Skeletal muscle satellite cell (primary cell): ENCODE data around the gene TSPAN7.

Experiments
- H3K27me3 ChIP-seq: 2 replicates; pipeline ENCODE4 v1.7.0; 2013; ENCODE audit warnings: low read length; ENCODE audit not compliant: control insufficient read depth, insufficient read depth
- H3K36me3 ChIP-seq: 2 replicates; pipeline ENCODE4 v1.7.0; 2013; ENCODE audit warnings: mild to moderate bottlenecking, control low read depth, low read length; ENCODE audit not compliant: insufficient read depth
- H3K4me1 ChIP-seq: 2 replicates; pipeline ENCODE4 v1.7.0; 2013; ENCODE audit warnings: low read length; ENCODE audit not compliant: control insufficient read depth, insufficient read depth
- H3K4me2 ChIP-seq: 2 replicates; pipeline ENCODE4 v1.7.0; 2013; ENCODE audit warnings: mild to moderate bottlenecking, low read length
- H3K4me3 ChIP-seq: 2 replicates; pipeline ENCODE4 v1.7.0; 2013; ENCODE audit warnings: low read length
- H3K9ac ChIP-seq: 2 replicates; pipeline ENCODE4 v1.7.0; 2013; ENCODE audit warnings: mild to moderate bottlenecking, low read depth, low read length, moderate library complexity
- H3K9me3 ChIP-seq: replicated peaks from 2 replicates; pipeline ENCODE4 v1.7.0; 2013; ENCODE audit warnings: mild to moderate bottlenecking, control low read depth, low read length

Gene TSPAN7

DNA sequence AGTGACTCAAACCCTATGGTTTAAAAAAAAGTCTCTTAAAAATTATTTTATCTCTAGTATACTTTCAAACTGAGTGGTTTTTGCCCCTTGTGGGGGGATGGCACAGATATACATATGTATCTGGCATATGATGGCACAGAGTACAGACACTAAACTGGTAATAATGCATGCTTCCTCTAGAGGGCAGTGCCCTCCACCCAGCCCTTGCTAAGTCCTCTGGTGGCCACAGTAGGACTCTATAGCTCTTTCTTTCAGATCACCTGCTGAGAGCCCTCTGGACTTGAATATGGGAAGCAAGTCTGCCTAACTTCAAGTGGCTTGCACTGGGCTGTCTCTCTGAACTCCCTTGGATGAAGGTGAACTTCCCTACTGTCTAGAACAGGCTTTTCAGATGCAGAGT lies 66.3 kb downstream of the TSPAN7 start:
- no peaks in the 10 kb centered on the region for H3K9me3 ChIP-seq
- H3K4me1 ChIP-seq: no peaks in the 10 kb centered on the region
- H3K36me3 ChIP-seq: no peaks in the 10 kb centered on the region
- H3K9ac ChIP-seq: no peak overlapping the region
- no peak overlapping the region for H3K4me3 ChIP-seq
- H3K27me3 ChIP-seq: peaks cover 5% of the 10 kb centered on the region
- H3K4me2 ChIP-seq: no peak overlapping the region

- H3K36me3 ChIP-seq: no peaks in the 10 kb centered on the region
- H3K4me2 ChIP-seq: no peak overlapping the region
- peaks cover 5% of the 10 kb centered on the region for H3K27me3 ChIP-seq
- H3K4me1 ChIP-seq: no peaks in the 10 kb centered on the region
- no peak overlapping the region for H3K9ac ChIP-seq
- no peaks in the 10 kb centered on the region for H3K9me3 ChIP-seq
- no peak overlapping the region for H3K4me3 ChIP-seq
These were observed 67.2 kb downstream of the TSPAN7 start for GRCh38 chrX:38628587-38628986.

GRCh38 chrX:38632516-38632915 lies 71.2 kb downstream of the TSPAN7 start:
- Histone ChIP-seq H3K36me3 (no peaks in the 10 kb centered on the region), H3K9me3 (no peaks in the 10 kb centered on the region), H3K27me3 (no peaks in the 10 kb centered on the region), H3K9ac (no peak overlapping the region), H3K4me3 (no peak overlapping the region), H3K4me2 (no peak overlapping the region), H3K4me1 (no peaks in the 10 kb centered on the region)

DNA sequence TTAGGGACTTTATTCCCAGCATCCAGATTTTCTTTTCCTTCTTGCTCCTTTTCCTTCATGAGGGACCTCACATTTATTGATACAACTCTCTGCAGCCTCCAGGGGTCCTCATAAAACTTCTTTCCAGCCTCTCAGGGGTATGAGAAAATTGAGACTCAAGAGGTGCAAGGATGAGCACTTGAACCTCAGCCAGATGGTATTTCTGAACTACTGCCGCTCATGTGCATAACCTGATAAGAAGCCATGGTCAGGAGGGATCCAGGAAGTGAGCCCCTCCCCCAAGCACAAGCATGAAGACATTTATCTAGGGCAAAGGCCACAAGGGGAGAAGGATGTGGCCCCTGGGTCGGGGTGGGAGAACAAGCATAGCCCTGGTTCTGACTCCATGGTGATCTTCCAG lies 73.3 kb downstream of the TSPAN7 start:
- Histone ChIP-seq H3K4me3 (no peak overlapping the region), H3K4me1 (no peaks in the 10 kb centered on the region), H3K36me3 (no peaks in the 10 kb centered on the region), H3K4me2 (no peak overlapping the region), H3K9ac (no peak overlapping the region), H3K9me3 (no peaks in the 10 kb centered on the region), H3K27me3 (no peaks in the 10 kb centered on the region)

DNA sequence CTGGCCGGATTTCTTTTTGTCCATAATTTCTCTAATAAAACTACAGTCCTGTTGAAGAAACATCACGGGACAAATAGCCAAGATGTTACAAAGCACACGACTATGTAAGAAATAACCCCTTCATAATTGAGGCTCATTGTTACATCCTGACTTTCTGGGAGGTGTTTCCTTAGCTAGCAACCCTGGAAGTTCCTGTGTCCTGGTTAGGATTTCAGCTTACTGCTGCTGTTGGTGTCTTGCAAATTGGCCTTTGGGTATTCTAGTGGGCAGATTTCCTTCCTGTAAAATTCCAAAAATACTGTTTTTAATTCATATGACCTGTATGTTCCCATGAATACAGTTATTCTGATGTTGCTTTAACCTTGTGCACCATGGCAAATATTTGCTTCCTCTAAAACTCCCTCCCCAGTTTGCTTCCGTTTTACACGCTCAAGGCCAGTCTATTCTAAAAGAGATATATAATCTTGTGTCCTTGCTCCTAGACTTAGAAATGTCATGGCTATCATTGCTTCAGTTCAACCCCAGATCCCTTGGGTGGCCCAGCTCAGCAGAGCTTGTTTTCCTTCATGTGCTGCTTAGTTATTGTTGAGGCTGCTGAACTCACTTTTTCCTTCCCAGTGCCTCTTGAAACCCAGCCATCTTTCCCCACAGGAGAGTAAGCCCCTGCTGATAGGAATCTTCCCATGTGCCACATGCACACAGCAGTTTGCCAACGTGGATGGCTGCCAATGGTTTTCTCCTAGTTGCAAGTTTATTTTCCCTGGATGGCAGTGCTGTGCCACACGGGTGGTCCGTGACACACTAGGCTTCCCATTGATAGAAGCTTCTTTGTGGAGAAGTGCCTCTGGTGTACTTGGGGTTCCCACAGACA lies 75.8 kb downstream of the TSPAN7 start:
- no peaks in the 10 kb centered on the region for H3K36me3 ChIP-seq
- no peak overlapping the region for H3K4me2 ChIP-seq
- H3K27me3 ChIP-seq: no peaks in the 10 kb centered on the region
- H3K9ac ChIP-seq: no peak overlapping the region
- H3K9me3 ChIP-seq: no peaks in the 10 kb centered on the region
- no peak overlapping the region for H3K4me3 ChIP-seq
- H3K4me1 ChIP-seq: no peaks in the 10 kb centered on the region

DNA sequence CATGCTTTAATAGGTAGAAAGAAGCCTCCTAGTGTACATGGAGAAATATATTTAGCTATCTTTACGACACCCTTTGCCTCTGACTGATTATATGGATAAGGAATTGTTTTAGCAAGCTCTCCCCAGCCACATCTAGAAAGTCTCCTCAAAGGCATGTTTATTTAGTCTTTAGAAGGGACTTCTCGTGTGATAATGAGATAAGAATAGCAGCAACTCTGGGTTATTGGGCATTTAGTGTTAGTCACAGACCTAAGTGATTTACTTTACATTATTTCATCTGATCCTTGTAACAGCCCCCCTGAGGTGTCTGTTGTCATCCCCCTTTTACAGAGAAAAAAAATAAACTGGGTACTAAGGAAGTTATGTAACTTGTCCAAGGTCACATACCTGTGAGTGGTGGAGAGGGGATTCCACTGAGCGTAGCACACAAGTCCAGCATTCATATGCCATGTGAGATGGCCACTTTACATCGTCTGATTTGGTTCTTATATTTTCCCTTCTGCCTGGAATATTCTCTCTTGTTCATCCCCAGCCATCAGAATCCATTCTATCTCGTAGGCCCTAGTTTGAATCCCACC lies 77.7 kb downstream of the TSPAN7 start:
- H3K9me3 ChIP-seq: no peaks in the 10 kb centered on the region

GRCh38 chrX:38639730-38640129 lies 78.4 kb downstream of the TSPAN7 start:
- no peaks in the 10 kb centered on the region for H3K36me3 ChIP-seq
- H3K9me3 ChIP-seq: no peaks in the 10 kb centered on the region
- no peaks in the 10 kb centered on the region for H3K4me1 ChIP-seq
- H3K9ac ChIP-seq: no peak overlapping the region
- no peak overlapping the region for H3K4me3 ChIP-seq
- no peak overlapping the region for H3K4me2 ChIP-seq
- H3K27me3 ChIP-seq: peaks cover 3% of the 10 kb centered on the region

More for the DNA sequence above, 77.7 kb downstream of the TSPAN7 start:
- H3K4me1 ChIP-seq: no peaks in the 10 kb centered on the region
- no peak overlapping the region for H3K4me2 ChIP-seq
- no peak overlapping the region for H3K4me3 ChIP-seq
- H3K9ac ChIP-seq: no peak overlapping the region
- peaks cover 3% of the 10 kb centered on the region for H3K27me3 ChIP-seq
- H3K36me3 ChIP-seq: no peaks in the 10 kb centered on the region

- Histone ChIP-seq H3K9ac (no peak overlapping the region), H3K9me3 (no peaks in the 10 kb centered on the region), H3K4me1 (no peaks in the 10 kb centered on the region), H3K27me3 (peaks cover 5% of the 10 kb centered on the region), H3K4me2 (no peak overlapping the region), H3K36me3 (no peaks in the 10 kb centered on the region), H3K4me3 (no peak overlapping the region)
These were observed 79.9 kb downstream of the TSPAN7 start for GRCh38 chrX:38641197-38641596.

DNA sequence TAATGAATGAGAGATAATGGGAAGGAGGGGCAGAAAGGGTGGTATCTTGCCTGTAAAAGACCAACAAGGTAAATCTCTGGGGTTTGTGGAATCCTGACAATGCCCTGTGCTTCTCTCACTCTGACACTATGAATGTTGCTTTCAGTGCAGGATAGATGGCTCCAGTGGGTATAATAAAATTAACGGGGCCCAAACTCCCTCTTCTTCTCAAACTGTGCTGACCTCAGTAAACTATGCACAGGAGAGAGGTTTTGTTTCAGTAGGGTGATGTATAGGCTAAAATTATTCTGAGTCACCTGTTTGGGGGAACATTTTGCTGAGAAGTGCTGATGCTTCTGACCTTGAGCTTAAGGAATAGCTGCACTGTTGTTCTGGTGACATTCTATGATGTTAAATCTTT lies 82.6 kb downstream of the TSPAN7 start:
- Histone ChIP-seq H3K4me3 (no peak overlapping the region), H3K4me1 (no peaks in the 10 kb centered on the region), H3K9me3 (no peaks in the 10 kb centered on the region), H3K36me3 (no peaks in the 10 kb centered on the region), H3K27me3 (peaks cover 8% of the 10 kb centered on the region), H3K9ac (no peak overlapping the region), H3K4me2 (no peak overlapping the region)

- H3K27me3 ChIP-seq: peaks cover 8% of the 10 kb centered on the region
- no peaks in the 10 kb centered on the region for H3K9me3 ChIP-seq
- no peak overlapping the region for H3K4me3 ChIP-seq
- H3K4me1 ChIP-seq: no peaks in the 10 kb centered on the region
- no peak overlapping the region for H3K4me2 ChIP-seq
- H3K36me3 ChIP-seq: no peaks in the 10 kb centered on the region
- no peak overlapping the region for H3K9ac ChIP-seq
These were observed 84.8 kb downstream of the TSPAN7 start for GRCh38 chrX:38646129-38646528.

DNA sequence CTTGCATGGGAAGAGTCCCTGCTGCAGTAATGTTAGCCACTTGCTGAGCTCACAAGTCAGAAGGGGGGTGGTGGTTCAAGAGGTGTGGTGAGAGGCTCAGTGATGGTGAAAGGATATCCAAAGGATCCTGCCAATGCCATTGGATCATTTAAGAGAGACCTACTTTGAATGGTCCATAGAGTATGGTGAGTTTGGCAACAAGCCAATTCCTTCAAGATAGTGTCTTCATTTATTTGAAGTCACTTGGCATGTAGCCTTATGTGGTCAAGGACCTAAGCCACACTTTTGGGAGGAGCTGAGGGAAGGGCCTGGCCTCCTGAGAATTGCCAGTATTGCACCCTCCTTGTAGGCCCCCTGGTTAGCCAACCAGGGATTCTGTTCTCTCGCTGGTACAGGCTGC lies 87.9 kb downstream of the TSPAN7 start:
- H3K4me3 ChIP-seq: no peak overlapping the region
- peaks cover 5% of the 10 kb centered on the region for H3K27me3 ChIP-seq
- no peaks in the 10 kb centered on the region for H3K36me3 ChIP-seq
- no peak overlapping the region for H3K4me2 ChIP-seq
- no peaks in the 10 kb centered on the region for H3K9me3 ChIP-seq
- no peak overlapping the region for H3K9ac ChIP-seq
- no peaks in the 10 kb centered on the region for H3K4me1 ChIP-seq
